ENCODE results near the gene SIPA1L3.

DNA sequence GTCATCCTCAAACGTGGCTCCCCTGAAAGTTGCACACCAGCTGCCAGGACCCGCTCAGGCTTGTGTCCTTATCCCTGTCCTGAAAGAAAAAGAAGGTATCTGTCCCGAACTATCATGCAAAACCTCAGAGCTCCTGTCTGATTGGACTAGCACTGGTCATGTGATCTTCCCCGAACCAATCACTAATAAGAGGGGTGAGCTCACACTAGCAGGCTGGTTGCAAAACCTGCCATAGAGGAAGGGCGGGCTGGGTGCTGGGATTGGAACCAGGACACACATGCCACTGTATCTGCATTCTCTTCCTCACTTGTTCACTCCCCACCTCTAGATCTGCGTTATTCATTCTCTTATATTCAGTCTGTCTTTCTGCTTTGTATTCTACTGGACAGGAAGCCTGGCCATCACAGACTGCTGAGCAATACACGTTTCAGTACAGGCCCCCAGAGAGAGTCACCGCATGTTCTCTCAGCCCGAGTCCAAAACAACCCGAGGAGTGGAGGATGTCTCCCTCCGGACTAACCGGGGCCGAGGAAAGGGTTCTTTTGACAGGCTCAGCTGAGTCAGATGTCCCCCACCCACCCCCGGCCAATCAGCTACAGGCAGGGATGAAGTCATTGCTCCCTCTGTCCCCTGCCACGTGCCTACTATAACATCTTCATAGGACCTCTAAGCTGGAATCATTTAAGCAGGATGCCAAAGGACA, 97.7 kb downstream of the SIPA1L3 start:
- TF ChIP-seq, protein P1, sequence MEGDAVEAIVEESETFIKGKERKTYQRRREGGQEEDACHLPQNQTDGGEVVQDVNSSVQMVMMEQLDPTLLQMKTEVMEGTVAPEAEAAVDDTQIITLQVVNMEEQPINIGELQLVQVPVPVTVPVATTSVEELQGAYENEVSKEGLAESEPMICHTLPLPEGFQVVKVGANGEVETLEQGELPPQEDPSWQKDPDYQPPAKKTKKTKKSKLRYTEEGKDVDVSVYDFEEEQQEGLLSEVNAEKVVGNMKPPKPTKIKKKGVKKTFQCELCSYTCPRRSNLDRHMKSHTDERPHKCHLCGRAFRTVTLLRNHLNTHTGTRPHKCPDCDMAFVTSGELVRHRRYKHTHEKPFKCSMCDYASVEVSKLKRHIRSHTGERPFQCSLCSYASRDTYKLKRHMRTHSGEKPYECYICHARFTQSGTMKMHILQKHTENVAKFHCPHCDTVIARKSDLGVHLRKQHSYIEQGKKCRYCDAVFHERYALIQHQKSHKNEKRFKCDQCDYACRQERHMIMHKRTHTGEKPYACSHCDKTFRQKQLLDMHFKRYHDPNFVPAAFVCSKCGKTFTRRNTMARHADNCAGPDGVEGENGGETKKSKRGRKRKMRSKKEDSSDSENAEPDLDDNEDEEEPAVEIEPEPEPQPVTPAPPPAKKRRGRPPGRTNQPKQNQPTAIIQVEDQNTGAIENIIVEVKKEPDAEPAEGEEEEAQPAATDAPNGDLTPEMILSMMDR (IDR thresholded peaks at IDR 0.05): no peak
- TF ChIP-seq POLR2AphosphoS5 (IDR thresholded peaks at IDR 0.05) (peak; percentile 15 to 76), EP300 (IDR thresholded peaks at IDR 0.05) (no peak)

Data from upper lobe of left lung (tissue), 4 donors.